ENCODE results near the gene EYA3. TPM values are rescaled to one million over a fixed set of nuclear protein-coding genes. Genes with fewer than 3 reads are reported as not detected.

The EYA3 gene
- total and polyA plus RNA-seq, 2 of the 8 experiments (the other 6 are each of a cell fraction or from before 2014, with no cell fraction given), result 15.0 to 33.9 TPM

DNA sequence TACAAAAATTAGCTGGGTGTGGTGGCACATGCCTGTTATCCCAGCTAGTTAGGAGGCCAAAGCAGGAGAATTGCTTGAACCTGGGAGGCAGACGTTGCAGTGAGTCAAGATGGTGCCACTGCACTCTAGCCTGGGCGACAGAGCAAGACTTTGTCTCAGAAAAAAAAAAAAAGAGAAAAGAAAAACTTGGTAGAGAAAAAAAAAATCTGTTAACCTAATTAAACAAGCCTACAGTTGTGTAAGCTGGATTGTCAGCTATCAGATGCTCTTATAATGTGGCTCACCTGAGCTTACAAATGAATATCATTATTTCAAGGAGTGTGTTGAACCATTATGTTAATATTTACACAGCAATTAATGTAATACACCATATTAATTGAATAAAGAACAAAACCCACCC, 26.4 kb upstream of the EYA3 start:
- no peak overlapping the region for H3K14ac ChIP-seq (ENCODE audit: insufficient read length)
- TF ChIP-seq HDAC6 (IDR thresholded peaks at IDR 0.05; ENCODE audit: low read depth, low read length), result no peak
- no peak for TF ChIP-seq SIN3A (conservative IDR thresholded peaks at IDR 0.05 in 1 of 2, IDR thresholded peaks at IDR 0.05 in 1 of 2; ENCODE audit: low read depth in 1 of 2, low read length in 2 of 2)
- TF ChIP-seq BCL11A (IDR thresholded peaks at IDR 0.05; ENCODE audit: low read depth in 2 of 2, low read length in 2 of 2), result no peak
- TF ChIP-seq YY1 (IDR thresholded peaks at IDR 0.05; ENCODE audit: low read depth, low read length), result no peak

More for the DNA sequence above, 26.4 kb upstream of the EYA3 start:
- H3K23me2 ChIP-seq (ENCODE audit: low read depth, low read length), result 0 out of 2 replicates have a peak, but pooled peaks cover 1% of the 10 kb centered on the region
- no peak overlapping the region for H2BK20ac ChIP-seq (ENCODE audit: low read length)
- no peak overlapping the region for H3K4me2 ChIP-seq (ENCODE audit: insufficient read depth in 1 of 2, low read depth in 2 of 2, low read length in 2 of 2)
- no peak overlapping the region for H2BK120ac ChIP-seq (replicated peaks; ENCODE audit: low read depth, low read length)
- H4K5ac ChIP-seq (ENCODE audit: insufficient read length, low read depth, low read length), result no peak overlapping the region
- H3K27ac ChIP-seq (ENCODE audit: low read depth, low read length), result no peak overlapping the region
- FAIRE-seq, result no peak
- H3K18ac ChIP-seq (ENCODE audit: extremely low read depth, low read length), result no peak overlapping the region
- no peak overlapping the region for H3K4ac ChIP-seq (replicated peaks; ENCODE audit: insufficient read length, low read depth, low read length)
- no peaks in the 10 kb centered on the region for H3K79me2 ChIP-seq (ENCODE audit: control insufficient read depth in 1 of 2, insufficient read depth in 2 of 2, low read length in 2 of 2)
- H3K27me3 ChIP-seq (replicated peaks in 1 of 4; ENCODE audit: control insufficient read depth in 3 of 4, extremely low read depth in 1 of 4, insufficient read depth in 3 of 4, low read length in 3 of 4), result no peaks in the 10 kb centered on the region
- no peak overlapping the region for H2BK15ac ChIP-seq (ENCODE audit: low read length)
- H2BK5ac ChIP-seq (ENCODE audit: low read depth, low read length), result no peak overlapping the region
- no peak overlapping the region for H4K8ac ChIP-seq (ENCODE audit: extremely low read depth, insufficient read depth, low read length)
- WGBS, 2 experiments (ENCODE audit: extremely low coverage in 1 of 2, insufficient coverage in 1 of 2, insufficient read length in 1 of 2, insufficient replicate concordance in 2 of 2, low coverage in 1 of 2, low lambda C conversion rate in 2 of 2, missing lambda C conversion rate in 1 of 2), result 100% methylated on average over 1 of the region's 2 CpGs; no CpG with 5 or more reads in 1 of the 2 experiments
- H3K79me1 ChIP-seq (ENCODE audit: low read depth, low read length), result no peaks in the 10 kb centered on the region
- no peak overlapping the region for H3K9ac ChIP-seq (replicated peaks in 1 of 4; ENCODE audit: extremely low read depth in 1 of 4, low read depth in 3 of 4, low read length in 3 of 4)
- H3K4me3 ChIP-seq (ENCODE audit: extremely low read depth in 1 of 4, insufficient read depth in 2 of 4, low read depth in 3 of 4, low read length in 4 of 4), result no peak overlapping the region
- no peak overlapping the region for H2AK5ac ChIP-seq (ENCODE audit: low read depth, low read length)
- no peak overlapping the region for H2BK12ac ChIP-seq (ENCODE audit: low read depth, low read length)
- no peak overlapping the region for H3K23ac ChIP-seq (ENCODE audit: insufficient read length)
- no peak overlapping the region for H3K56ac ChIP-seq (replicated peaks; ENCODE audit: insufficient read length, low read depth, low read length)
- H4K20me1 ChIP-seq (replicated peaks in 1 of 2; ENCODE audit: control insufficient read depth in 1 of 2, insufficient read depth in 2 of 2, low read length in 2 of 2), result no peaks in the 10 kb centered on the region
- no peaks in the 10 kb centered on the region for H3K36me3 ChIP-seq (ENCODE audit: control insufficient read depth in 2 of 4, insufficient read depth in 4 of 4, low read length in 3 of 4)
- DNase-seq (ENCODE audit: low read depth in 1 of 2, low spot score in 2 of 2), result no peak
- H2AFZ ChIP-seq (ENCODE audit: low read length), result no peak overlapping the region
- H3K4me1 ChIP-seq (replicated peaks in 1 of 4; ENCODE audit: control insufficient read depth in 3 of 4, insufficient read depth in 4 of 4, low read length in 3 of 4), result no peaks in the 10 kb centered on the region
- H4K91ac ChIP-seq (replicated peaks; ENCODE audit: insufficient read length, low read length), result no peak overlapping the region
- no peaks in the 10 kb centered on the region for H3K9me3 ChIP-seq (ENCODE audit: insufficient read depth in 2 of 2, low read depth in 1 of 2, low read length in 1 of 2)
- ChIA-PET POLR2A (ENCODE audit: partially characterized antibody) (interaction anchor here (0.6 kb wide), 1 partner anchor 166 kb away, joined by 3 read pairs; no protein-coding TSS in a partner anchor), CTCF (ENCODE audit: partially characterized antibody) (interaction anchor here (0.6 to 5.6 kb wide), 6 partner anchors 8 to 94 kb away, joined by 4 to 80 read pairs (median 7); partner anchors contain the start of gene EYA3)

Data from H1 (cell line).